HepG2 (cell line): Measurements from ENCODE around the gene RDH12. TPM values are rescaled to one million over a fixed set of nuclear protein-coding genes. Genes with fewer than 3 reads are reported as not detected.

Experiments used
- FOSL1 ChIP-seq: sonication (generic); formaldehyde crosslinking; IDR thresholded peaks from 2 replicates; pipeline ENCODE4 v1.9.0; 2021; ENCODE audit warnings: missing genetic modification reagents, borderline replicate concordance
- GATA4 ChIP-seq: sonication (generic); IDR thresholded peaks from 2 replicates; pipeline ENCODE4 v1.6.1; 2016; ENCODE audit warnings: antibody characterized with exemption, low read depth, borderline replicate concordance
- MAZ ChIP-seq, 2 experiments: sonication (generic) in 1 of 2; formaldehyde crosslinking in 1 of 2; IDR thresholded peaks; 2 replicates each; pipeline versions ENCODE4 v1.5.0 to v1.6.1; 2012 to 2020; ENCODE audit warnings: low read depth in 2 of 2, mild to moderate bottlenecking in 2 of 2, borderline replicate concordance in 1 of 2, improper control_type of control experiment in 1 of 2, low read length in 1 of 2, missing genetic modification reagents in 1 of 2, moderate library complexity in 1 of 2
- MTERF4 ChIP-seq: sonication (generic); formaldehyde crosslinking; IDR thresholded peaks from 2 replicates; pipeline ENCODE4 v1.8.0; 2023; ENCODE audit warnings: mild to moderate bottlenecking, missing genetic modification reagents
- MYNN ChIP-seq: sonication (generic); formaldehyde crosslinking; IDR thresholded peaks from 2 replicates; pipeline ENCODE4 v1.4.0; 2020; ENCODE audit warnings: mild to moderate bottlenecking, low read depth, missing genetic modification reagents
- NRL ChIP-seq: sonication (generic); formaldehyde crosslinking; IDR thresholded peaks from 2 replicates; pipeline ENCODE4 v1.5.0; 2020; ENCODE audit warnings: missing genetic modification reagents, mild to moderate bottlenecking, moderate library complexity, borderline replicate concordance
- PHF21A ChIP-seq: sonication (generic); formaldehyde crosslinking; IDR thresholded peaks from 2 replicates; pipeline ENCODE4 v1.5.0; 2020; ENCODE audit warnings: mild to moderate bottlenecking, missing genetic modification reagents
- PHF8 ChIP-seq: sonication (generic); formaldehyde crosslinking; IDR thresholded peaks from 2 replicates; pipeline ENCODE4 v1.5.0; 2020; ENCODE audit warnings: missing genetic modification reagents
- PITX1 ChIP-seq: sonication (generic); formaldehyde crosslinking; IDR thresholded peaks from 2 replicates; pipeline ENCODE4 v1.5.1; 2020; ENCODE audit warnings: mild to moderate bottlenecking, missing genetic modification reagents
- PPARG ChIP-seq: conservative IDR thresholded peaks from 2 replicates; pipeline ENCODE4 v1.6.1; 2016; ENCODE audit warnings: missing biosample characterization, missing genetic modification reagents
- PRDM4 ChIP-seq: sonication (generic); formaldehyde crosslinking; IDR thresholded peaks from 2 replicates; pipeline ENCODE4 v1.9.0; 2021; ENCODE audit warnings: missing genetic modification reagents, borderline replicate concordance
- SUZ12 ChIP-seq: fragments of 150-350 bp; IDR thresholded peaks from 2 replicates; pipeline ENCODE4 v1.6.1; 2014; ENCODE audit warnings: low read depth, low read length
- YEATS2 ChIP-seq: sonication (generic); formaldehyde crosslinking; IDR thresholded peaks from 2 replicates; pipeline ENCODE4 v1.4.0; 2020; ENCODE audit warnings: missing genetic modification reagents, borderline replicate concordance
- ZKSCAN8 ChIP-seq: IDR thresholded peaks from 2 replicates; pipeline ENCODE4 v1.6.1; 2016; ENCODE audit warnings: borderline replicate concordance, missing genetic modification reagents, missing compliant biosample characterization
- ZNF317 ChIP-seq: sonication (generic); formaldehyde crosslinking; IDR thresholded peaks from 2 replicates; pipeline ENCODE4 v1.5.0; 2020; ENCODE audit warnings: mild to moderate bottlenecking, missing genetic modification reagents
- ZNF550 ChIP-seq: sonication (generic); formaldehyde crosslinking; IDR thresholded peaks from 2 replicates; pipeline ENCODE4 v1.4.0; 2020; ENCODE audit warnings: mild to moderate bottlenecking, missing genetic modification reagents, borderline replicate concordance
- ZNF749 ChIP-seq: sonication (generic); formaldehyde crosslinking; IDR thresholded peaks from 2 replicates; pipeline ENCODE4 v1.8.0; 2022; ENCODE audit warnings: mild to moderate bottlenecking, missing genetic modification reagents, moderate library complexity, borderline replicate concordance
- polyA plus RNA-seq, 8 experiments: library from polyadenylated mRNA; depleted of rRNA in 3 of 8; stranded (reverse) in 7 of 8; unstranded in 1 of 8; fragments of >200 nt; fragmentation: Illumina TruSeq in 4 of 8; extraction: Trizol in 4 of 8; gene quantifications; 2 replicates each; pipeline versions ENCODE4 v1.2.1 to v1.2.3, GENCODE V29; 2011 to 2016; ENCODE audit warnings: low read depth in 4 of 8, missing spikeins in 1 of 8, mixed read lengths in 1 of 8; ENCODE audit not compliant: insufficient read depth in 1 of 8
- total RNA-seq, 5 experiments: library from RNA; depleted of rRNA; stranded (reverse); fragments of >200 nt; fragmentation: Illumina TruSeq; extraction: Trizol; gene quantifications; 2 replicates each; pipeline ENCODE4 v1.2.3, GENCODE V29; 2016; ENCODE audit warnings: low read depth in 1 of 5
- TF ChIP-seq, protein P1 (sequence below): sonication (generic); formaldehyde crosslinking; IDR thresholded peaks from 2 replicates; pipeline ENCODE4 v1.4.0; 2020; ENCODE audit warnings: low read depth, missing genetic modification reagents
- TF ChIP-seq, protein P2 (sequence below): IDR thresholded peaks from 2 replicates; pipeline ENCODE4 v1.6.1; 2016; ENCODE audit warnings: low read depth, borderline replicate concordance

RDH12 gene
- total and polyA plus RNA-seq, 2 of the 13 experiments (the other 11 are each of a cell fraction or from before 2014, with no cell fraction given), result 1.6 to 2.1 TPM

- TF ChIP-seq, protein P1, sequence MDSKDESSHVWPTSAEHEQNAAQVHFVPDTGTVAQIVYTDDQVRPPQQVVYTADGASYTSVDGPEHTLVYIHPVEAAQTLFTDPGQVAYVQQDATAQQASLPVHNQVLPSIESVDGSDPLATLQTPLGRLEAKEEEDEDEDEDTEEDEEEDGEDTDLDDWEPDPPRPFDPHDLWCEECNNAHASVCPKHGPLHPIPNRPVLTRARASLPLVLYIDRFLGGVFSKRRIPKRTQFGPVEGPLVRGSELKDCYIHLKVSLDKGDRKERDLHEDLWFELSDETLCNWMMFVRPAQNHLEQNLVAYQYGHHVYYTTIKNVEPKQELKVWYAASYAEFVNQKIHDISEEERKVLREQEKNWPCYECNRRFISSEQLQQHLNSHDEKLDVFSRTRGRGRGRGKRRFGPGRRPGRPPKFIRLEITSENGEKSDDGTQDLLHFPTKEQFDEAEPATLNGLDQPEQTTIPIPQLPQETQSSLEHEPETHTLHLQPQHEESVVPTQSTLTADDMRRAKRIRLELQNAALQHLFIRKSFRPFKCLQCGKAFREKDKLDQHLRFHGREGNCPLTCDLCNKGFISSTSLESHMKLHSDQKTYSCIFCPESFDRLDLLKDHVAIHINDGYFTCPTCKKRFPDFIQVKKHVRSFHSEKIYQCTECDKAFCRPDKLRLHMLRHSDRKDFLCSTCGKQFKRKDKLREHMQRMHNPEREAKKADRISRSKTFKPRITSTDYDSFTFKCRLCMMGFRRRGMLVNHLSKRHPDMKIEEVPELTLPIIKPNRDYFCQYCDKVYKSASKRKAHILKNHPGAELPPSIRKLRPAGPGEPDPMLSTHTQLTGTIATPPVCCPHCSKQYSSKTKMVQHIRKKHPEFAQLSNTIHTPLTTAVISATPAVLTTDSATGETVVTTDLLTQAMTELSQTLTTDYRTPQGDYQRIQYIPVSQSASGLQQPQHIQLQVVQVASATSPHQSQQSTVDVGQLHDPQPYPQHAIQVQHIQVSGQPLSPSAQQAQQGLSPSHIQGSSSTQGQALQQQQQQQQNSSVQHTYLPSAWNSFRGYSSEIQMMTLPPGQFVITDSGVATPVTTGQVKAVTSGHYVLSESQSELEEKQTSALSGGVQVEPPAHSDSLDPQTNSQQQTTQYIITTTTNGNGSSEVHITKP, result no peak
- TF ChIP-seq ZNF749, result peak; percentile 2; the same call in 1 of the 2 replicates
- peak; percentile 92 for TF ChIP-seq PHF8
- 0 out of 2 replicates have a peak, but pooled peaks have one; percentile 47 for TF ChIP-seq GATA4
- no peak for TF ChIP-seq PITX1 (CRISPR knock-in tag)
- TF ChIP-seq, protein P2, sequence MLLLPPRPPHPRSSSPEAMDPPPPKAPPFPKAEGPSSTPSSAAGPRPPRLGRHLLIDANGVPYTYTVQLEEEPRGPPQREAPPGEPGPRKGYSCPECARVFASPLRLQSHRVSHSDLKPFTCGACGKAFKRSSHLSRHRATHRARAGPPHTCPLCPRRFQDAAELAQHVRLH (CRISPR knock-in tag), result 0 out of 2 replicates have a peak, but pooled peaks have one; percentile 41
- no peak for TF ChIP-seq PRDM4 (CRISPR knock-in tag)
- 0 out of 2 replicates have a peak, but pooled peaks have one; percentile 1 for TF ChIP-seq PHF21A (CRISPR knock-in tag)
- no peak for TF ChIP-seq MYNN (CRISPR knock-in tag)
- peak; percentile 16; the same call in 1 of the 2 replicates for TF ChIP-seq ZNF317 (CRISPR knock-in tag)
- TF ChIP-seq ZNF550 (CRISPR knock-in tag), result 0 out of 2 replicates have a peak, but pooled peaks have one; percentile 45
- peak; percentile 91 for TF ChIP-seq MTERF4 (CRISPR knock-in tag)
- TF ChIP-seq FOSL1, result no peak
- peak; percentile 59 for TF ChIP-seq SUZ12
- peak; percentile 49; the same call in 1 of the 2 replicates for TF ChIP-seq NRL
- peak; percentile 47; the same call in 1 of the 2 replicates for TF ChIP-seq YEATS2 (CRISPR knock-in tag)
- TF ChIP-seq ZKSCAN8 (CRISPR knock-in tag), result 0 out of 2 replicates have a peak, but pooled peaks have one; percentile 14
- no peak; the same call in 1 of the 2 replicates for TF ChIP-seq PPARG
- peak; percentile 21; the same call in 1 of the 2 replicates for TF ChIP-seq MAZ (IDR thresholded peaks at IDR 0.05; ENCODE audit: borderline replicate concordance, low read depth, low read length)
- no peak; the same call in 1 of the 2 replicates for TF ChIP-seq MAZ (CRISPR knock-in tag; IDR thresholded peaks at IDR 0.05; ENCODE audit: low read depth)
Measured at GRCh38 chr14:67674480-67675218, 27.0 kb upstream of the RDH12 start, which contains the start of gene VTI1B (continued).
